GM12874 (cell line): ENCODE data around the gene ANXA3.

Experiments
- CTCF ChIP-seq: IDR thresholded peaks from 2 replicates; pipeline ENCODE4 v1.5.1; 2011; ENCODE audit warnings: low read depth, mild to moderate bottlenecking, control low read depth, low read length, moderate library complexity; ENCODE audit not compliant: insufficient read depth

Gene ANXA3

GRCh38 chr4:78569306-78569821 is 17.8 kb downstream of the ANXA3 start:
- no peak for TF ChIP-seq CTCF

GRCh38 chr4:78570117-78570516 is 18.5 kb downstream of the ANXA3 start:
- no peak for TF ChIP-seq CTCF

GRCh38 chr4:78571804-78572203 is 20.2 kb downstream of the ANXA3 start:
- no peak for TF ChIP-seq CTCF

- no peak for TF ChIP-seq CTCF
These were observed 27.3 kb downstream of the ANXA3 start for GRCh38 chr4:78578674-78579425.

GRCh38 chr4:78581618-78582017 is 30.0 kb downstream of the ANXA3 start:
- TF ChIP-seq CTCF, result no peak

- no peak for TF ChIP-seq CTCF
These were observed 33.4 kb downstream of the ANXA3 start for GRCh38 chr4:78584863-78585547.

- TF ChIP-seq CTCF, result no peak
These were observed 34.1 kb downstream of the ANXA3 start for GRCh38 chr4:78585633-78586032.
